Measurements from ENCODE around the gene PTHLH.

DNA sequence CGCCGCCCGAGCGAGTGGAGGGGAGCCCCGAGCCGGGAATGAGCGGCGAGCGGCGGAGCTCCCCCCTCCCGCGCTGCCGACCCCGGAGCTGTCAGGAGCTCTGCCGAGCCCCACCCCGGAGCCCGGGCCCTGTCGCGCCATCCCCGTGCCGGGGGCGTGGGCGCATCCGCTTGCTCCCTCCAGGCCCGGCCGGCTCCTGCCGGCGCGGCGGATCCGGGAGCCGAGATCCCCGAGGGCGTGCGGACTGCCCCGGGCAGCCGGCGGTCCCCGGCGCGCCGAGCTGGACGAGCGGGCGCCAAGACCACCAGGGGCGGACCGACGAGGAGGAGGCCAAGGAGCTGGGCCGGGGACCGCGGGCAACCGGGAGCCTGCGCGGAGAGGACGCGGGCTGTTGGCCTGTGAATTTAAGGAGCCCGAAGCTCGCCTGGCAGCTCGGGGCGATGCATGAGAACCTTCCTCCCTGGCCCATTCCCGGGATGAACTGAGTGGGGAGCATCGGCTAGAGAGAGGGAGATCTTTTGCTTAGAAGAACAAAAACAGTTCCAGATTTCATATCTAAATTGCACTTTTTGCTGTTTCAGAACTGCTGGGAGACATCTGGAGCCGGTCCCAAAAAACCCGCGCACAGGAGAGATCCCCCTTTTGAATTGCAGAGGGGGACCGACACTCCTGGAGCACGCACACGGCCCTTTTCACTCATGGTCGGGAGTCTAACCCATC lies 2.0 kb downstream of the PTHLH start:
- TF ChIP-seq KDM1A (IDR thresholded peaks at IDR 0.05; ENCODE audit: borderline replicate concordance) (no peak), RUNX3 (IDR thresholded peaks at IDR 0.05; ENCODE audit: low read length) (no peak), POLR2A (IDR thresholded peaks at IDR 0.05; ENCODE audit: low read depth, low read length) (no peak), RCOR1 (conservative IDR thresholded peaks at IDR 0.05; ENCODE audit: low read depth, low read length) (no peak), NKRF (conservative IDR thresholded peaks at IDR 0.05) (no peak), MXI1 (IDR thresholded peaks at IDR 0.05; ENCODE audit: low read depth, low read length) (no peak), JUND (IDR thresholded peaks at IDR 0.05; ENCODE audit: low read depth, low read length) (no peak), ZNF384 (IDR thresholded peaks at IDR 0.05; ENCODE audit: borderline replicate concordance, low read depth, low read length) (no peak)
- TF ChIP-seq, protein P1, sequence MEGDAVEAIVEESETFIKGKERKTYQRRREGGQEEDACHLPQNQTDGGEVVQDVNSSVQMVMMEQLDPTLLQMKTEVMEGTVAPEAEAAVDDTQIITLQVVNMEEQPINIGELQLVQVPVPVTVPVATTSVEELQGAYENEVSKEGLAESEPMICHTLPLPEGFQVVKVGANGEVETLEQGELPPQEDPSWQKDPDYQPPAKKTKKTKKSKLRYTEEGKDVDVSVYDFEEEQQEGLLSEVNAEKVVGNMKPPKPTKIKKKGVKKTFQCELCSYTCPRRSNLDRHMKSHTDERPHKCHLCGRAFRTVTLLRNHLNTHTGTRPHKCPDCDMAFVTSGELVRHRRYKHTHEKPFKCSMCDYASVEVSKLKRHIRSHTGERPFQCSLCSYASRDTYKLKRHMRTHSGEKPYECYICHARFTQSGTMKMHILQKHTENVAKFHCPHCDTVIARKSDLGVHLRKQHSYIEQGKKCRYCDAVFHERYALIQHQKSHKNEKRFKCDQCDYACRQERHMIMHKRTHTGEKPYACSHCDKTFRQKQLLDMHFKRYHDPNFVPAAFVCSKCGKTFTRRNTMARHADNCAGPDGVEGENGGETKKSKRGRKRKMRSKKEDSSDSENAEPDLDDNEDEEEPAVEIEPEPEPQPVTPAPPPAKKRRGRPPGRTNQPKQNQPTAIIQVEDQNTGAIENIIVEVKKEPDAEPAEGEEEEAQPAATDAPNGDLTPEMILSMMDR (IDR thresholded peaks at IDR 0.05 in 2 of 3, conservative IDR thresholded peaks at IDR 0.05 in 1 of 3; ENCODE audit: control insufficient read depth in 2 of 3, extremely low read depth in 1 of 3, insufficient read depth in 1 of 3, low read depth in 3 of 3, low read length in 3 of 3), result no peak

Measured in GM12878 (cell line).